SK-N-MC (cell line): Measurements from ENCODE around the gene DTX2.
"Not testable (repeated sequence)": the region's sequence is repeated elsewhere in the genome, so short reads cannot be mapped to it uniquely, and the experiment has no call there.

ENCODE experiments used
- EZH2 ChIP-seq: fragments of 200-600 bp; sonication (generic); IDR thresholded peaks from one replicate; pipeline ENCODE4 v1.6.1; 2017; ENCODE audit warnings: antibody characterized with exemption
- POLR2AphosphoS5 ChIP-seq: IDR thresholded peaks from 2 replicates; pipeline ENCODE4 v1.6.1; 2012; ENCODE audit warnings: mild to moderate bottlenecking, low read depth, low read length, borderline replicate concordance

DNA sequence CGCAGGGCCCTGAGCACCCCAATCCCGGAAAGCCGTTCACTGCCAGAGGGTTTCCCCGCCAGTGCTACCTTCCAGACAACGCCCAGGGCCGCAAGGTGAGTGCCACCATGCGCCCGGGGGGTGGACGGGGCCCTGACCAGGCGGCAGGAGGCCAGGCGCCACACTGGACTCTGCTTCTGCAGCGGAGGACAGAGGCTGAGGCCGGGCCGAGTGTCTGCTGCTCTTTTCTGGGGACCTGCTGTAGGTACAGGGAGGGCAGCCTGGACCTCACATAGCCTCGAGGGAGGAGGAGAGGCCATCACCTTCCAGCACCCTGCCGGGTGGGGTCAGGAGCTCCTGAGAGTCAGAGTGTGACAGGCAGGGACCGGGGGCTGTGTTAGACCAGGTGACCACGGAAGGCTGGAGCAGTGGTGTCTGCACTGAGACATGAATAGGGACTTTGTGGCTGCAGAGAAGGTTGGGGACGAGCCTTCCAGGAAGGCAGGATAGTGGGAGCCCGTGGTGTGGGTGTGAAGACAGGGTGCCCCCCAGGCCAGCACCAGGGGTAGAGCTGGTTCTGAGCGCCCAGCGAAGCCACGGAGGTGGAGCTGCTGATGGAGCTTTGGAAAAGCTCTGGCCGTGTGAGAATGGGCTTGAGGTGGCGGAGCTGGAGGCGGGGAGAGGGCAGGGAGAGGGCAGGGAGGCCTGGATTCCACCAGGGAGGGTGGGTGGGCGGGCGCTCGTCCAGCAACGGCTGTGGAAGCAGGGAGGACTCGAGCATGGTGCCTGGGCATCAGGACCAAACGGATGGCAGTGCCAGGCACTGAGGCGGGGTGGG is 43.0 kb downstream of the DTX2 start:
- TF ChIP-seq EZH2, POLR2AphosphoS5: not testable (repeated sequence)
